ENCODE data around the gene RUNX1.

Gene RUNX1

DNA sequence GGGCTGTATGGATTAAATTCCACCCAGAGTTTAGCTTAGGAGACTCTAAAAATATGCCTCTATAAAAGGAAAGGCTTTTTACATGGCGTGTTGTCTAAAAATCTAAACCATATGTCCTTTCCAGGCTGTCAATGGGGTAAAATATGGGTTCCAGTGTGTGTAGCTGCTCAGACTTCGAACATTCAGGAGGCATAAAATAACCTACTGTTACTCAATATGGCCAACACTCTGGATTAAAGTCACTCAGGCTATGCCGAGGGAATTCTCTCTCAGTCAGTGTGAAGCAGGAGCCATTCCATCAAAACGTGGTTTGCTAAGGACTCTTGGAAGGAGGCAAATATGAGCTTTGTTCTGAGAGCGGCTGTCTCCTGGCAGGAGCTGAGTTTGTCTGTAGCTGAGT lies 135.3 kb downstream of the RUNX1 start:
- TF ChIP-seq, protein P1, sequence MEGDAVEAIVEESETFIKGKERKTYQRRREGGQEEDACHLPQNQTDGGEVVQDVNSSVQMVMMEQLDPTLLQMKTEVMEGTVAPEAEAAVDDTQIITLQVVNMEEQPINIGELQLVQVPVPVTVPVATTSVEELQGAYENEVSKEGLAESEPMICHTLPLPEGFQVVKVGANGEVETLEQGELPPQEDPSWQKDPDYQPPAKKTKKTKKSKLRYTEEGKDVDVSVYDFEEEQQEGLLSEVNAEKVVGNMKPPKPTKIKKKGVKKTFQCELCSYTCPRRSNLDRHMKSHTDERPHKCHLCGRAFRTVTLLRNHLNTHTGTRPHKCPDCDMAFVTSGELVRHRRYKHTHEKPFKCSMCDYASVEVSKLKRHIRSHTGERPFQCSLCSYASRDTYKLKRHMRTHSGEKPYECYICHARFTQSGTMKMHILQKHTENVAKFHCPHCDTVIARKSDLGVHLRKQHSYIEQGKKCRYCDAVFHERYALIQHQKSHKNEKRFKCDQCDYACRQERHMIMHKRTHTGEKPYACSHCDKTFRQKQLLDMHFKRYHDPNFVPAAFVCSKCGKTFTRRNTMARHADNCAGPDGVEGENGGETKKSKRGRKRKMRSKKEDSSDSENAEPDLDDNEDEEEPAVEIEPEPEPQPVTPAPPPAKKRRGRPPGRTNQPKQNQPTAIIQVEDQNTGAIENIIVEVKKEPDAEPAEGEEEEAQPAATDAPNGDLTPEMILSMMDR (IDR thresholded peaks at IDR 0.05; ENCODE audit: extremely low read depth, insufficient read depth, missing control alignments), result no peak
- DNase-seq (ENCODE audit: low spot score), result no peak
- in situ Hi-C loops (cut with MboI; ENCODE audit: low pct_unique_long_range_greater_than_20kb, low sequenced_read_pairs, unreplicated experiment), result no loop called here

DNA sequence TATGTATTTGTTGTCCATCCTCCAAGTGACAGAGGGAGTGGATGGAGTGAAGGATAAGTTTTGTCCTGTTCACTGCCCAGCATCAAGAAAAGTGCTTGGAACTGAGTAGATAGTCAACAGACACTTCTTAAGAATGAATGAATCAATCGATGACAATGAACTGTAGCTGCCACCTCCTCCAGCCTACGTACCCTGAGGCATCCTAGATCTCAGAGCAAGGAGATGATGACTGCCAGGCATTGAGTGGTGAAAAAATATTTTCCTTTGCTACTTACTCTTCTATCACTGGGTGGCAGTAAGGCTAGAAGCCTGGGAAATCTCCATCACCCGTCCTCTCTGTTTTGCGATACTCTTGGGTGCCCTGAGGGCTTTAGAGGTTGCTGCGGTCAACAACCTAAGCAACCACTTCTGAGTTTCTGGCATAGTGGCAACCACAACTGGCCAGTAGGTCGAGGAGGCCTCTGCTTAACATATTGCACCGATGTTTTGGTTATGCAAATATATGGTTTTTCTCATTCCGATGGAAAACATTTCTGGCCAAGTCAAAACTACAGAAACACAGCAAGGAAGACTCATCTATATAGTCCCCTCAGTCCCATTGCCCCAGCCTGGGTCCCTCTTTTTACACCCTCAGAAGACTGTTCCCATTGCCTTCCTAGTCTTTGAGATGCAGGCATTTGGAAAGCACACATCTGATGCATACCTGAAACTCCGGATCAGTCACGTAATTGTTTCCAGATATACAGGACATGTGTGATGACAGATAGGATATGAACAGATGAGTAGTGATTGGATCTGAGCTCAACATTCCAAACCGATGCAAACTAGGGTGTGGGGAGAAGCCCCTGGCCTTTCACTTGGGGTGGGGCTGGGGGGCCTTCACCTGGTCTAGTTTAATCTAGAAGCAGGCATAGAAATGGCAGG lies 136.8 kb downstream of the RUNX1 start:
- TF ChIP-seq, protein P1 (IDR thresholded peaks at IDR 0.05; ENCODE audit: extremely low read depth, insufficient read depth, missing control alignments), result peak; percentile 16
- DNase-seq (ENCODE audit: low spot score), result no peak
- in situ Hi-C loops (cut with MboI; ENCODE audit: low pct_unique_long_range_greater_than_20kb, low sequenced_read_pairs, unreplicated experiment), result no loop called here

DNA sequence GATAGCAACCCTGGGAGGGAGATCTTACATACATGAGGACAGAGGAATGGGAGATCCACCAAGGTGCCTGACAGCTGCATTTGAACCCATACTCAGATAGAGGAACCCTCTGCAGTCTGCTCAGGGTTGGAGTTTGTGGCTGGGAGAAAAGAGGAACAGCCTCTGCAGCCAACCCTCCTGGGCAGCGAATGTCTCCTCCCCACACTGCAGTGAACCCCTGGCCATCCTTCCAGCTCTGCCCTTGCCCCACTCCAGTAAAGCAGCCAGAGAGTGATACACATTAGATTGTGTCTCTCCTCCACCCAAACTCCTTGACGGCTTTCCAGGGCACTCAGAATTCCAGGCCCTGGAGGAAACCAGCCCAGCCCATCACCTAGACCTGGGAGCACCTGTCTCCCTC lies 137.7 kb downstream of the RUNX1 start:
- in situ Hi-C loops (cut with MboI; ENCODE audit: low pct_unique_long_range_greater_than_20kb, low sequenced_read_pairs, unreplicated experiment), result no loop called here
- no peak for DNase-seq (ENCODE audit: low spot score)
- TF ChIP-seq, protein P1 (IDR thresholded peaks at IDR 0.05; ENCODE audit: extremely low read depth, insufficient read depth, missing control alignments), result no peak

DNA sequence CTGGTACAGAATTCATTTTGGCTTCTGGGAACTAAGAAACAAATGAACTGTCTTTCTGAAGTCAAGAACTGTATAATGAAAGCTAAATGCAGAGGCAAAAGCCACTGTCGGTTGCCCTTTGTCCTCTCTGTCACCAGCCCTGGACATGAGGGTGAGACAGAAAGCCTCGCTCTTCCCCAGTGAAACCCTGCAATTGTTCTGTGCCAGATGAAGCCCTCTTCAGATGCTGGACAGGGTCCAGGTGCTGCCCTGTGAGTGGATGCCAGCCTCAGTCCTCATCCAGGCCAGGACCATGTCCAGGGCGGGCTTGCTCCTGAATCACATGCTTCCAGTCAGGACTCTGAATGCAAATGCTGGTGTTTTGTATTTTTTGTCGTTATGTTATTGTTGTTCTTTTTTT lies 138.7 kb downstream of the RUNX1 start:
- TF ChIP-seq, protein P1 (IDR thresholded peaks at IDR 0.05; ENCODE audit: extremely low read depth, insufficient read depth, missing control alignments), result no peak
- DNase-seq (ENCODE audit: low spot score), result no peak
- in situ Hi-C loops (cut with MboI; ENCODE audit: low pct_unique_long_range_greater_than_20kb, low sequenced_read_pairs, unreplicated experiment), result no loop called here

DNA sequence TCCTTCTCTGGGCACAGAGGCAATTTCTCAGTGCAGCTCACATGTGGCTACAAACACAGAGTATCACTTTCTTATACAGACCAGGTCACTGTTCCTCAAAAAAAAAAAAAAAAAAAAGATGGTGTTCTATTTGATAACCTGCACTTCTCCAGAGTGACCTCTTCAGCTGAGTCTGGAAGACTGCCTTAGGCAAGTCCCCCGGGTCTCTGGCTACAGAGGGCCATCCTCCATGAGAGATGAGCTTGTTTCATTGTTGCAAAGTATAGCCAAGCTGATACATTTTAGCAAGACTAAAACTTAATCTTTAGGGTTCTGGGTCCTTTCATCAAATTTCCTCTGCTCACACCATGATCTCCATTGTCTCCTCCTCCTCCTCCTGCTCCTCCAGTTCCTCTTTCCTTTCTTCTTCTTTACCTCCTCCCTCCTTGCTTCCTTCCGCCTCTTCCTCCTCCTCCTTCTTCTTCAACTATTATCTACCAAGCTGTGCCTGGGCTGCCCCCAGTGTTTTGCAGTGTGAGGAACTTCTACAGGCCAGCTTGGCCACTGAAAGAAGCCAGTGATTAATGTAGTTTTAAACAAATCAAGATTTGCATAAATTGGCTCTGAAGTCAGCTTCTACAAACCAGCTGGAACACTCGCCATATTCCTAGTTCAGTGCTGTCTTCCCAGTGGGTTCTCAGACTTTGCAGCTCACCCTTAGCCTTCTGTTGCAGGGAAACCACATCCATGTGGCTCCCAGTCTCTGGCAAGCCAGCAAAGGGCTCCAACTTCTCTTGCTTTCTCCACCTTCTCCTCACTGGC lies 139.4 kb downstream of the RUNX1 start:
- in situ Hi-C loops (cut with MboI; ENCODE audit: low pct_unique_long_range_greater_than_20kb, low sequenced_read_pairs, unreplicated experiment), result no loop called here
- TF ChIP-seq, protein P1 (IDR thresholded peaks at IDR 0.05; ENCODE audit: extremely low read depth, insufficient read depth, missing control alignments), result no peak
- no peak for DNase-seq (ENCODE audit: low spot score)

DNA sequence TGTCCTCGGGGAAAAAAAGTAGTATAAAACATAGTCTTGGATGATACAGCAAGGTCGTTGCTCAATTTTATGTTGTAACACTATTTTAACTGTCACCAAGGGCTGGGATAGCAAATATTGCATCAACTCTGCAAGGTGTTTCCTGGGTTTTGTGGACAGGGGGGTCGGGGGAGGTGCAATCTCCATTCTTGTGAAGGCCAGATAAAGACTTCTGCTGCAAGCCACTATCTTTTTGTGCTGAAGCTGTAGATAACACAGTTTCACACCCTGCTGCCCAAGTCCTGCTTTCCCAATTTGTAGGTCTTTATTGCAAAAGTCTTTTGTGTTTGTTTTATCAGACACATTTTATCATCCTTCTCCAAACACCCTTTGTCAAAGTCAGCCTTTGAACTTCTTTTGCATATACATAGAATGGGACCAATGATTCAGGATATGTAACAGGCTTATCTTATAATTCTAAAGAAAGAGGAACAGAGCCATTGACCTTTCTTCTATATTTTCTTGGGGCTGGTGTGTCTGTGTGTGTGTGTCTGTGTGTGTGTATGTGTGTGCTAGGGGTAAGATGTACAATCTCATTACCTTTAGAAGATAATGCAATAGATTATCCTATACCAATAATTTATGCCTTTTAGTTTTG lies 140.6 kb downstream of the RUNX1 start:
- TF ChIP-seq, protein P1 (IDR thresholded peaks at IDR 0.05; ENCODE audit: extremely low read depth, insufficient read depth, missing control alignments), result no peak
- DNase-seq (ENCODE audit: low spot score), result no peak
- in situ Hi-C loops (cut with MboI; ENCODE audit: low pct_unique_long_range_greater_than_20kb, low sequenced_read_pairs, unreplicated experiment), result no loop called here
